ENCODE results near the gene MRPL20.

Gene MRPL20

GRCh38 chr1:1400576-1401456 lies 6.3 kb downstream of the MRPL20 start:
- Histone ChIP-seq H3K4me1 (peaks cover 17% of the 10 kb centered on the region), H3K36me3 (replicated peaks) (peaks cover 85% of the 10 kb centered on the region), H3K4me3 (peak overlapping the region; percentile 99), H3K9me3 (no peaks in the 10 kb centered on the region), H3K27me3 (ENCODE audit: low read depth) (no peaks in the 10 kb centered on the region)
- in situ Hi-C loops (cut with MboI; ENCODE audit: low sequenced_read_pairs), result loop anchor here (5.0 kb wide), 1 partner anchor 36 kb away; the partner anchor contains the start of gene VWA1
- no peak for DNase-seq (ENCODE audit: low spot score in 2 of 2)

DNA sequence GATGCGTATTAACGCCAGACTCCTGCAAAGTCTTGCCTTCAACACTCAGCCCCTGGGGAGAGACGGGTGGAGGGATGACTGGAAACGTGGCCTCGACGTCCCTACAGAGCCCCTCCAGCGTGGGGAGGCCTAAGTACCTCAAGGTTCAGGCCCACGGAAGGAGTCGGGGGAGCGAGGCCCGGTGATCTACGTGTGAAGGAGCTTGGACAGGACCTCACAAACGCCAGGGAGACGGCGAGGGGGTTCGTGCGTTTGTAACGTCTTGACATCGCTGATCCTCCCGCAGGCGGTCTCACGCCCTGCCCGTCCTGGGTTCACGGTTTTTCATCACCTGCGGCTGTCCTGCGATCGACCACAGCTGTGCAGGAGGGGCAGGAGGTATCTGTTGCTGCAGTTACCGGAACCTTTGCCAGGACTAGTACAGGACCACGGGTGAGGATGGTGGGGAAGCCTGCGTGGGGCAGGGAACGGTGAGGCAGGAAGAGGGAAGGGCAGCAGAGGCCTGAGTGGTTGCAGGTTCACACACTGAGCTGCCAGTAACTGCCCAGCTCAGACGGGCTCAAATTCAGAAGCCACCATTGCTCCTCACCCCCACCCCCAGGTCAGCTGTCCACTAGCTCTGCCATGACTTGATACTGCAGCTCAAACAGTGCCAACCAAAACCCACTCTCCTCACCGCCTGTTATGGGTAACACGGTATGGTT lies 7.1 kb downstream of the MRPL20 start:
- Histone ChIP-seq H3K9me3 (no peaks in the 10 kb centered on the region), H3K4me1 (peaks cover 13% of the 10 kb centered on the region), H3K36me3 (replicated peaks) (peaks cover 85% of the 10 kb centered on the region), H3K4me3 (peak overlapping the region; percentile 99), H3K27me3 (ENCODE audit: low read depth) (no peaks in the 10 kb centered on the region)
- in situ Hi-C loops (cut with MboI; ENCODE audit: low sequenced_read_pairs), result loop anchor here (5.0 to 10.0 kb wide), 2 partner anchors 37 to 95 kb away; partner anchors contain the start of gene VWA1
- DNase-seq (ENCODE audit: low spot score in 2 of 2), result peak in 1 of 2 experiments; percentile 48

GRCh38 chr1:1399187-1399871 lies 7.8 kb downstream of the MRPL20 start, which contains the start of gene CCNL2:
Gene CCNL2 (minus strand): TSS chr1:1399335. CDS start chr1:1399306, 29 bp downstream.
- H3K27me3 ChIP-seq (ENCODE audit: low read depth), result no peaks in the 10 kb centered on the region
- peak within 1 kb of the TSS; percentile 99 for H3K4me3 ChIP-seq
- H3K4me1 ChIP-seq, result peaks cover 13% of the 10 kb centered on the region
- in situ Hi-C loops (cut with MboI; ENCODE audit: low sequenced_read_pairs), result loop anchor here (10.0 kb wide), 1 partner anchor 95 kb away; no protein-coding TSS in a partner anchor
- H3K9me3 ChIP-seq, result no peaks in the 10 kb centered on the region
- peaks cover 85% of the 10 kb centered on the region for H3K36me3 ChIP-seq (replicated peaks)
- DNase-seq (ENCODE audit: low spot score in 2 of 2), result peak; percentile 96 to 99

DNA sequence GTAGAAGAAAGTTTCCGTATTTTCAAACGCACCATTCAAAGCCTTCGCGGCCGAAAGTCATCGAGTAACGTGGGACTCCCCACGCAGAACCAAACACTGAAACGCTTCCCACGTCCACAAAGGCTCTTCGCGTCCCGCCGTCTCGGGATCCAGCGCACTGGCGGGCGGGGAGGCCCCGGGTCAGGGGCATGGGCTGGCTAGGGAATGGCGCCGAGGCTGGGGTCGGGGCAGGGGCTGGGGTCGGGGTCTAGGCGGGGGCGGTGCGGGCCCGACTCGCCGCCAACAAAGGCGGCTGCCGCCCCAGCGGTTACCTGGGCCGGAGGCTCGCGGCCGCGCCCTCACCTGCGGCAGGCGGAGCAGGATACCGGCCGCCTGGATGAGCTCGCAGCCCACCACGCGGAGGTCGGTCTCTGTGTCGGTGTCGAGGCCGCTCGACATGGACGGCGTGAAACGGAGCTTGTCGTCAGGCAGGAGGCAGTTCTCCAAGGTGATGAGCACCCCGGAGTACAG lies 8.4 kb downstream of the MRPL20 start:
- DNase-seq (ENCODE audit: low spot score in 2 of 2), result no peak
- H3K4me1 ChIP-seq, result peaks cover 13% of the 10 kb centered on the region
- H3K4me3 ChIP-seq, result peak overlapping the region; percentile 99
- no peaks in the 10 kb centered on the region for H3K9me3 ChIP-seq
- peaks cover 85% of the 10 kb centered on the region for H3K36me3 ChIP-seq (replicated peaks)
- H3K27me3 ChIP-seq (ENCODE audit: low read depth), result no peaks in the 10 kb centered on the region
- in situ Hi-C loops (cut with MboI; ENCODE audit: low sequenced_read_pairs), result loop anchor here (10.0 kb wide), 1 partner anchor 96 kb away; no protein-coding TSS in a partner anchor

- in situ Hi-C loops (cut with MboI; ENCODE audit: low sequenced_read_pairs), result loop anchor here (10.0 kb wide), 1 partner anchor 97 kb away; no protein-coding TSS in a partner anchor
- no peaks in the 10 kb centered on the region for H3K9me3 ChIP-seq
- peak overlapping the region; percentile 99 for H3K4me3 ChIP-seq
- H3K36me3 ChIP-seq (replicated peaks), result peaks cover 85% of the 10 kb centered on the region
- H3K4me1 ChIP-seq, result peaks cover 13% of the 10 kb centered on the region
- H3K27me3 ChIP-seq (ENCODE audit: low read depth), result no peaks in the 10 kb centered on the region
- DNase-seq (ENCODE audit: low spot score in 2 of 2), result no peak
Observed at GRCh38 chr1:1397839-1398523, 9.1 kb downstream of the MRPL20 start.

- DNase-seq (ENCODE audit: low spot score in 2 of 2), result no peak
- Histone ChIP-seq H3K36me3 (replicated peaks) (peaks cover 85% of the 10 kb centered on the region), H3K4me3 (no peak overlapping the region), H3K27me3 (ENCODE audit: low read depth) (no peaks in the 10 kb centered on the region), H3K4me1 (peaks cover 5% of the 10 kb centered on the region; the same call in 1 of the 2 replicates), H3K9me3 (no peaks in the 10 kb centered on the region)
- in situ Hi-C loops (cut with MboI; ENCODE audit: low sequenced_read_pairs), result loop anchor here (10.0 kb wide), 1 partner anchor 100 kb away; no protein-coding TSS in a partner anchor
Observed at GRCh38 chr1:1395166-1395565, 11.9 kb downstream of the MRPL20 start.

- in situ Hi-C loops (cut with MboI; ENCODE audit: low sequenced_read_pairs), result loop anchor here (10.0 kb wide), 1 partner anchor 101 kb away; no protein-coding TSS in a partner anchor
- H3K4me1 ChIP-seq, result peaks cover 5% of the 10 kb centered on the region; the same call in 1 of the 2 replicates
- no peak overlapping the region for H3K4me3 ChIP-seq
- no peaks in the 10 kb centered on the region for H3K9me3 ChIP-seq
- no peaks in the 10 kb centered on the region for H3K27me3 ChIP-seq (ENCODE audit: low read depth)
- no peak for DNase-seq (ENCODE audit: low spot score in 2 of 2)
- H3K36me3 ChIP-seq (replicated peaks), result peaks cover 91% of the 10 kb centered on the region
Observed at GRCh38 chr1:1394116-1394515, 13.0 kb downstream of the MRPL20 start.

DNA sequence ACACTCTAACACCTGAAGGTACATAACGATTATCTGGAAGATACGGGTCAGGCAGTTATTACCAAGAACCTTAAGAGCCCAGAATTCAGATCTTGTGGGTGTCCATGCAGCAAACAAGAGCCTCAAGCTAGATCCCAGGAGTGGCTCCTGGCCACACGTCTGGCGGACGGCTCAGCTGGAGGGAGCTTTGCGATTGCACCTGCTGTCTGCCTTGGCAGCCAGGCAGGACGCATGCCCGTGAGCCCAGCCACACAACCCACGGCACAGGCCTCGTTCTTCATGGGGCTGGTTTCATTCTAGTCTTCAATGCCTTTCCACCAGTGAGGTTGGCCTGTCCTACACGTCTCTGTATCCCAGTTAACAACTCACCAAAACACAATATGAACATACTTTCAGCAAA lies 13.7 kb downstream of the MRPL20 start:
- no peak for DNase-seq (ENCODE audit: low spot score in 2 of 2)
- H3K4me3 ChIP-seq, result no peak overlapping the region
- no peaks in the 10 kb centered on the region for H3K9me3 ChIP-seq

DNA sequence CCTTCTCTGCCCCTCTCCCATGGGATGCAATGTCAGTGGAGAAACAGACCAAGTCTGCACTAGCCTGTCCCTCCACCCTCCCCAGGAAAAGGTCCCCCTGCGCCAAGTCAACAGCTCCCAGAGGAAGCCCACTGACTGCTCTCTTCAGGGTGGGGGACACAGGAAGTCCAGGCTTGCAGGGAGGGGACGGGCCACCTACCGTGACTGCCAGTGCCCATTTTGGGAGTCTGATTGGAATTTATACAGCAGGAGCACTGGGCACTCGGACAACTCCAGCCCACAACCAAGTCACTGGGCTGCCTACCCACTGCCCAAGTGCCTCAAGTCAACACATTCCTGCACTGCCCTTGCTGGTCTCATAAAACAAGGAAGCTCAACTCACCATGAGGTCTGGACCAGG lies 14.1 kb downstream of the MRPL20 start:
- peaks cover 5% of the 10 kb centered on the region; the same call in 1 of the 2 replicates for H3K4me1 ChIP-seq
- H3K27me3 ChIP-seq (ENCODE audit: low read depth), result no peaks in the 10 kb centered on the region
- no peaks in the 10 kb centered on the region for H3K9me3 ChIP-seq
- H3K4me3 ChIP-seq, result no peak overlapping the region
- DNase-seq (ENCODE audit: low spot score in 2 of 2), result no peak
- peaks cover 99% of the 10 kb centered on the region for H3K36me3 ChIP-seq (replicated peaks)
- in situ Hi-C loops (cut with MboI; ENCODE audit: low sequenced_read_pairs), result loop anchor here (10.0 kb wide), 1 partner anchor 102 kb away; no protein-coding TSS in a partner anchor

More for the DNA sequence above, 13.7 kb downstream of the MRPL20 start:
- Histone ChIP-seq H3K27me3 (ENCODE audit: low read depth) (no peaks in the 10 kb centered on the region), H3K36me3 (replicated peaks) (peaks cover 98% of the 10 kb centered on the region), H3K4me1 (peaks cover 5% of the 10 kb centered on the region; the same call in 1 of the 2 replicates)
- in situ Hi-C loops (cut with MboI; ENCODE audit: low sequenced_read_pairs), result loop anchor here (10.0 kb wide), 1 partner anchor 101 kb away; no protein-coding TSS in a partner anchor

- peaks cover 100% of the 10 kb centered on the region for H3K36me3 ChIP-seq (replicated peaks)
- in situ Hi-C loops (cut with MboI; ENCODE audit: low sequenced_read_pairs), result loop anchor here (10.0 kb wide), 1 partner anchor 104 kb away; no protein-coding TSS in a partner anchor
Observed at GRCh38 chr1:1391225-1391624, 15.9 kb downstream of the MRPL20 start.

DNA sequence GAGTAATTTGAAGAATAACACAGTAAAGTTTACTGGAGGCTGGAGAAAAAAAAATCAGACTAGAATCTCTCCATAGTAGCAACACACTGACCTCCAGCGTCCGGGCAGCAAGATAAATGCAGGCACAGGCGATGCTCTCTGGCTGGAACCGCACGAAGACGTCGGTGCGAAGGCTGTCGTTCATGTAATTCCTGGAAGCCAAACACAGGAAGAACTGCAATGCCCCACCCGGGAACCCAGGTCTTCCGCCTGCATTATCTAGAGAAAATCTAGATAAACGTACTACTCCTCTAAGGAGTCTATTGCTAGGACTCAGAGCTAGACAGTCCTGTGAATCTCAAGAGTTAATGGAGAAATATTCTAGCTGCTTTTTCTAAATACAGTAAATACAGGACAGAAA lies 16.4 kb downstream of the MRPL20 start:
- no peak for DNase-seq (ENCODE audit: low spot score in 2 of 2)
- Histone ChIP-seq H3K4me1 (no peaks in the 10 kb centered on the region), H3K36me3 (replicated peaks) (peaks cover 100% of the 10 kb centered on the region), H3K9me3 (no peaks in the 10 kb centered on the region), H3K4me3 (no peak overlapping the region), H3K27me3 (ENCODE audit: low read depth) (no peaks in the 10 kb centered on the region)
- in situ Hi-C loops (cut with MboI; ENCODE audit: low sequenced_read_pairs), result loop anchor here (10.0 kb wide), 1 partner anchor 104 kb away; no protein-coding TSS in a partner anchor

More at GRCh38 chr1:1391225-1391624, 15.9 kb downstream of the MRPL20 start:
- no peaks in the 10 kb centered on the region for H3K9me3 ChIP-seq
- H3K4me3 ChIP-seq, result no peak overlapping the region
- no peak for DNase-seq (ENCODE audit: low spot score in 2 of 2)
- H3K4me1 ChIP-seq, result no peaks in the 10 kb centered on the region
- H3K27me3 ChIP-seq (ENCODE audit: low read depth), result no peaks in the 10 kb centered on the region

GRCh38 chr1:1388078-1388472 lies 19.0 kb downstream of the MRPL20 start:
- in situ Hi-C loops (cut with MboI; ENCODE audit: low sequenced_read_pairs), result no loop called here

More at GRCh38 chr1:1388078-1388472, 19.0 kb downstream of the MRPL20 start:
- Histone ChIP-seq H3K27me3 (ENCODE audit: low read depth) (no peaks in the 10 kb centered on the region), H3K4me3 (no peak overlapping the region), H3K4me1 (no peaks in the 10 kb centered on the region), H3K36me3 (replicated peaks) (peaks cover 76% of the 10 kb centered on the region), H3K9me3 (no peaks in the 10 kb centered on the region)
- DNase-seq (ENCODE audit: low spot score in 2 of 2), result no peak

Data from HAP-1 (cell line).